PC-3 (cell line): ENCODE data around the gene NAA25. TPM values are rescaled to one million over a fixed set of nuclear protein-coding genes. Genes with fewer than 3 reads are reported as not detected.
"Not testable (repeated sequence)": the region's sequence is repeated elsewhere in the genome, so short reads cannot be mapped to it uniquely, and the experiment has no call there.

Source experiments
- ATAC-seq: fragments of 200-7000 bp; cut with Tn5 transposase; 2 replicates; pipeline ENCODE4 v1.9.1; 2020; ENCODE audit warnings: mild to moderate bottlenecking, moderate library complexity
- BruUV-seq: library from RNA; stranded (reverse); fragments of 400-500 nt; replicated peaks from 2 replicates; lab custom pipeline; 2021; lab: Mats Ljungman, UMichigan
- CTCF ChIA-PET: fragments of 300-600 bp; sonication (Branson Sonifier 250); formaldehyde crosslinking; loops from one replicate; lab custom pipeline; 2022; ENCODE audit warnings: antibody characterized with exemption; lab: Charles Lee
- POLR2A ChIA-PET: fragments of 300-600 bp; sonication (Branson Sonifier 250); formaldehyde crosslinking; loops from one replicate; lab custom pipeline; 2022; ENCODE audit warnings: antibody characterized with exemption; ENCODE audit not compliant: unreplicated experiment; lab: Charles Lee
- DNase-seq: peaks from one replicate; pipeline ENCODE4 v3.0.0-alpha.2; 2015
- H2AFZ ChIP-seq: fragments of 300-600 bp; sonication (generic); 2 replicates; pipeline ENCODE4 v1.6.0; 2016; ENCODE audit warnings: antibody characterized with exemption, low read length
- H3F3A ChIP-seq: fragments of 300-600 bp; sonication (generic); one replicate; pipeline ENCODE4 v1.6.0; 2017; ENCODE audit warnings: antibody characterized with exemption, low read length, control low read depth, mild to moderate bottlenecking; ENCODE audit not compliant: unreplicated experiment
- H3K27ac ChIP-seq: fragments of 300-600 bp; sonication (generic); 2 replicates; pipeline ENCODE4 v1.5.1; 2016; ENCODE audit warnings: mild to moderate bottlenecking, low read length
- H3K27me3 ChIP-seq: fragments of 300-600 bp; sonication (generic); 2 replicates; pipeline ENCODE4 v1.6.1; 2016; ENCODE audit warnings: low read length, mixed read lengths
- H3K36me3 ChIP-seq: fragments of 300-600 bp; sonication (generic); 2 replicates; pipeline ENCODE4 v1.6.1; 2016; ENCODE audit warnings: low read depth, mixed run types, low read length, mixed read lengths
- H3K4me1 ChIP-seq: fragments of 300-600 bp; sonication (generic); 2 replicates; pipeline ENCODE4 v1.5.1; 2016; ENCODE audit warnings: low read length; ENCODE audit not compliant: insufficient read depth
- H3K4me2 ChIP-seq: fragments of 300-600 bp; sonication (generic); 2 replicates; pipeline ENCODE4 v1.6.0; 2016; ENCODE audit warnings: low read length
- H3K4me3 ChIP-seq: fragments of 300-600 bp; sonication (generic); 2 replicates; pipeline ENCODE4 v1.5.1; 2016; ENCODE audit warnings: mild to moderate bottlenecking, low read length, mixed read lengths
- H3K79me2 ChIP-seq: fragments of 300-600 bp; sonication (generic); 2 replicates; pipeline ENCODE4 v1.6.1; 2017; ENCODE audit warnings: low read length, mixed read lengths
- H3K9ac ChIP-seq: fragments of 300-600 bp; sonication (generic); 2 replicates; pipeline ENCODE4 v1.6.0; 2016; ENCODE audit warnings: mild to moderate bottlenecking, low read length
- H3K9me2 ChIP-seq: fragments of 300-600 bp; sonication (generic); replicated peaks from 2 replicates; pipeline ENCODE4 v1.6.1; 2016; ENCODE audit warnings: mixed run types, low read length, mixed read lengths
- H3K9me3 ChIP-seq: fragments of 300-600 bp; sonication (generic); 2 replicates; pipeline ENCODE4 v1.6.1; 2016; ENCODE audit warnings: low read length, mixed read lengths
- H4K20me1 ChIP-seq: fragments of 300-600 bp; sonication (generic); 2 replicates; pipeline ENCODE4 v1.6.1; 2016; ENCODE audit warnings: low read length, mixed read lengths
- EZH2 ChIP-seq: fragments of 300-600 bp; sonication (generic); IDR thresholded peaks from one replicate; pipeline ENCODE4 v1.6.1; 2017; ENCODE audit warnings: antibody characterized with exemption, mild to moderate bottlenecking, low read length; ENCODE audit not compliant: unreplicated experiment
- EZH2phosphoT487 ChIP-seq: fragments of 300-600 bp; sonication (generic); IDR thresholded peaks from 2 replicates; pipeline ENCODE4 v1.6.1; 2018; ENCODE audit warnings: mild to moderate bottlenecking, antibody characterized with exemption, low read length, borderline replicate concordance
- intact Hi-C: fragments of 100-400 bp; cut with micrococcal nuclease; formaldehyde crosslinking; loops from 2 replicates; pipeline ENCODE4 v1.9.0; 2023
- total RNA-seq: library from RNA; depleted of rRNA; stranded (reverse); fragments of >200 nt; gene quantifications from 2 replicates; pipeline ENCODE4 v1.2.3, GENCODE V29; 2014
- TF ChIP-seq, protein P1 (sequence below): fragments of 300-600 bp; sonication (generic); conservative IDR thresholded peaks from 2 replicates; pipeline ENCODE4 v1.5.1; 2017; ENCODE audit warnings: antibody characterized with exemption, low read depth, mild to moderate bottlenecking, low read length

Gene NAA25
- total RNA-seq, 1 experiment from 2014 or later = 33.3 TPM

DNA sequence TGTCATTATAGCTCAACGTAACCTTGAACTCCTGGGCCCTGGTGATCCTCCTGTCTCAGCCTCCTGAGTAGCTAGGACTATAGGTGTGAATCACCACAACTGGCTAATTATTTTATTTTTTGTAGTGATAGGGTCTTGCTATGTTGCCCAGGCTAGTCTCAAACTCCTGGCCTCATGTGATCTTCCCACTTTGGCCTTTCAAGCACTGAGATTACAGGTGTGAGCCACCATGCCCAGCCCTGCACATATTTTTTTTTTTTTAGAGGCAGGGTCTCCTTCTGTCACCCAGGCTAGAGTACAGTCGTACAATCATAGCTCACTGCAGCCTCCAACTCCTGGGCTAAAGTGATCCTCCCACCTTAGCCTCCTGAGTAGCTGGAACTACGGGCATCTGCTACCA lies 104.5 kb downstream of the NAA25 start:
- Histone ChIP-seq H3F3A (no peaks in the 10 kb centered on the region), H3K9ac (no peak overlapping the region), H3K9me3 (no peaks in the 10 kb centered on the region), H4K20me1 (no peaks in the 10 kb centered on the region), H3K27me3 (no peaks in the 10 kb centered on the region), H2AFZ (no peak overlapping the region), H3K36me3 (no peaks in the 10 kb centered on the region), H3K9me2 (no peaks in the 10 kb centered on the region), H3K79me2 (no peaks in the 10 kb centered on the region), H3K4me3 (no peak overlapping the region), H3K4me2 (no peak overlapping the region), H3K4me1 (peaks cover 10% of the 10 kb centered on the region), H3K27ac (no peak overlapping the region)
- ChIA-PET CTCF (interaction anchor here (0.5 kb wide), 1 partner anchor 59 kb away, joined by 6 read pairs; no protein-coding TSS in a partner anchor), POLR2A (no interaction called here)
- DNase-seq = no peak
- no peak for ATAC-seq
- TF ChIP-seq, protein P1, sequence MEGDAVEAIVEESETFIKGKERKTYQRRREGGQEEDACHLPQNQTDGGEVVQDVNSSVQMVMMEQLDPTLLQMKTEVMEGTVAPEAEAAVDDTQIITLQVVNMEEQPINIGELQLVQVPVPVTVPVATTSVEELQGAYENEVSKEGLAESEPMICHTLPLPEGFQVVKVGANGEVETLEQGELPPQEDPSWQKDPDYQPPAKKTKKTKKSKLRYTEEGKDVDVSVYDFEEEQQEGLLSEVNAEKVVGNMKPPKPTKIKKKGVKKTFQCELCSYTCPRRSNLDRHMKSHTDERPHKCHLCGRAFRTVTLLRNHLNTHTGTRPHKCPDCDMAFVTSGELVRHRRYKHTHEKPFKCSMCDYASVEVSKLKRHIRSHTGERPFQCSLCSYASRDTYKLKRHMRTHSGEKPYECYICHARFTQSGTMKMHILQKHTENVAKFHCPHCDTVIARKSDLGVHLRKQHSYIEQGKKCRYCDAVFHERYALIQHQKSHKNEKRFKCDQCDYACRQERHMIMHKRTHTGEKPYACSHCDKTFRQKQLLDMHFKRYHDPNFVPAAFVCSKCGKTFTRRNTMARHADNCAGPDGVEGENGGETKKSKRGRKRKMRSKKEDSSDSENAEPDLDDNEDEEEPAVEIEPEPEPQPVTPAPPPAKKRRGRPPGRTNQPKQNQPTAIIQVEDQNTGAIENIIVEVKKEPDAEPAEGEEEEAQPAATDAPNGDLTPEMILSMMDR = no peak
- TF ChIP-seq EZH2phosphoT487 (no peak), EZH2 (no peak)
- no TSS peak for BruUV-seq
- intact Hi-C loops = no loop called here

DNA sequence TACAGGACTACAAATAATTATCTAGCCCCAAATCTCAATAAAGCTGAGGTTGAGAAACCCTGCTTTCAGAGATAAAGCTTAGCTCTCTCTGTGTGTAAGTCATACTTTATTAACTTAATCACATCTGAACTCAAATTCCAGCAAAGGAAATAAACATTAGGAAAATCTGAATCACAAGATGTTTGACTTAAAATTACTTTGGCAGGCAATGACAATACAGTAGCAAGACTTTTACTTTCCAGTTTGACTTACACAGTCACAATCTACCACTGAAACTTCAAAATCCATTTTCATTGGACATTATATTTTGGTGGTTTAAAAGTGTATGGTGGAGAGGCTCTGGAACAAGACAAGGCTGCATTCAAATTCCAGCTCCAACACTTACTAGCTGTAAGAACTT lies 107.0 kb downstream of the NAA25 start:
- Histone ChIP-seq H2AFZ (no peak overlapping the region), H3K9me3 (no peaks in the 10 kb centered on the region), H4K20me1 (no peaks in the 10 kb centered on the region), H3K27me3 (no peaks in the 10 kb centered on the region), H3K36me3 (no peaks in the 10 kb centered on the region), H3K27ac (no peak overlapping the region), H3K9me2 (no peaks in the 10 kb centered on the region), H3K4me2 (no peak overlapping the region), H3F3A (no peaks in the 10 kb centered on the region), H3K4me3 (no peak overlapping the region), H3K9ac (no peak overlapping the region), H3K4me1 (peaks cover 10% of the 10 kb centered on the region), H3K79me2 (no peaks in the 10 kb centered on the region)
- no peak for DNase-seq
- TF ChIP-seq EZH2phosphoT487 (no peak), EZH2 (no peak)
- TF ChIP-seq, protein P1 = no peak
- POLR2A ChIA-PET = interaction anchor here (0.6 kb wide), 1 partner anchor 160 kb away, joined by 3 read pairs; the partner anchor contains the start of gene MAPKAPK5
- CTCF ChIA-PET = no interaction called here
- no TSS peak for BruUV-seq
- intact Hi-C loops = no loop called here
- ATAC-seq = peak; percentile 56

DNA sequence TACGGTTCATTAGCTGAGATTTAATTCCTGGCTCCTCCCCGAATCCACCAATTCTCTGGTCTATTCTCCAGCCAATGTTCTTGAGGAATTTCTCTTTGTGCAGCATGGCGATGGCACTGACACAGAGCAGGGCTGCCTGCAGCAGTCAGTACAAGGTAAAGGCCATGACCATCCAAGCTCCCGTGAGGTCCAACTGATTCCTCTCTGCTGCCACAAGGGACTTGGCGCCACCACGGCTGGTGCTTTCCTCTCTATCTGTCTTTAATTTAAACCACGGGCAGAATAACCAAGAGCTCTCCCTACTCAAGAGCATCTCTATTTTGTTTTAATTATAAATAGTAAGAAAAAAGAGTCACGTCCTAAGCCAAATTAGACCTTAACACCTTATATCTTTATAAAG lies 107.8 kb downstream of the NAA25 start:
- intact Hi-C loops = no loop called here
- ChIA-PET CTCF (interaction anchor here (0.6 kb wide), 1 partner anchor 195 kb away, joined by 4 read pairs; no protein-coding TSS in a partner anchor), POLR2A (interaction anchor here (0.6 kb wide), 1 partner anchor 159 kb away, joined by 3 read pairs; the partner anchor contains the start of gene MAPKAPK5)
- Histone ChIP-seq H3K27ac (no peak overlapping the region), H4K20me1 (no peaks in the 10 kb centered on the region), H3K9me2 (no peaks in the 10 kb centered on the region), H3K9ac (no peak overlapping the region), H3K4me2 (no peak overlapping the region), H3K9me3 (no peaks in the 10 kb centered on the region), H3F3A (no peaks in the 10 kb centered on the region), H3K4me3 (no peak overlapping the region), H3K4me1 (peaks cover 4% of the 10 kb centered on the region), H2AFZ (no peak overlapping the region), H3K27me3 (no peaks in the 10 kb centered on the region), H3K36me3 (no peaks in the 10 kb centered on the region), H3K79me2 (no peaks in the 10 kb centered on the region)
- no TSS peak for BruUV-seq
- ATAC-seq = no peak
- TF ChIP-seq EZH2phosphoT487 (no peak), EZH2 (no peak)
- TF ChIP-seq, protein P1 = no peak
- no peak for DNase-seq

DNA sequence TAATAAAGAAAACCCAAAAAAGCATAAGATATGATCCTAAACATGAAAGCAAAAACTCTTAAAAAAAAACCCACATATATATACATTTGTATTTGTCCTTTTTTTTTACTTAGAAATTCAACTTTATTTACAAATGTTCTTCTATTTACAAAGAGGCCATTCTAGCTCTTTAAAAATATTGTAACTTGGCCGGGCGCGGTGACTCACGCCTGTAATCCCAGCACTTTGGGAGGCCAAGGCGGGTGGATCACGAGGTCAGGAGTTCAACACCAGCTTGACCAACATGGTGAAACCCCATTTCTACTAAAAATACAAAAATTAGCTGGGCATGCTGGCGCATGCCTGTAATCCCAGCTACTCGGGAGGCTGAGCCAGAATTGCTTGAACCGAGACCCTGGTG lies 109.5 kb downstream of the NAA25 start:
- CTCF ChIA-PET, H3K27ac ChIP-seq, POLR2A ChIA-PET, H3K9me3 ChIP-seq, ATAC-seq, H3K79me2 ChIP-seq, H3F3A ChIP-seq, H3K36me3 ChIP-seq, H3K9ac ChIP-seq, H3K9me2 ChIP-seq, DNase-seq, H3K4me3 ChIP-seq, H4K20me1 ChIP-seq, H3K4me2 ChIP-seq, H3K4me1 ChIP-seq, BruUV-seq, H2AFZ ChIP-seq, H3K27me3 ChIP-seq, intact Hi-C loops: not testable (repeated sequence)
